GM18861 (cell line): Measurements from ENCODE around the gene ERICH6.

Source experiments
- ATAC-seq: cut with Tn5 transposase; IDR thresholded peaks from one replicate; pipeline ENCODE4 v1.9.1; 2021; ENCODE audit not compliant: unreplicated experiment

ERICH6 gene

DNA sequence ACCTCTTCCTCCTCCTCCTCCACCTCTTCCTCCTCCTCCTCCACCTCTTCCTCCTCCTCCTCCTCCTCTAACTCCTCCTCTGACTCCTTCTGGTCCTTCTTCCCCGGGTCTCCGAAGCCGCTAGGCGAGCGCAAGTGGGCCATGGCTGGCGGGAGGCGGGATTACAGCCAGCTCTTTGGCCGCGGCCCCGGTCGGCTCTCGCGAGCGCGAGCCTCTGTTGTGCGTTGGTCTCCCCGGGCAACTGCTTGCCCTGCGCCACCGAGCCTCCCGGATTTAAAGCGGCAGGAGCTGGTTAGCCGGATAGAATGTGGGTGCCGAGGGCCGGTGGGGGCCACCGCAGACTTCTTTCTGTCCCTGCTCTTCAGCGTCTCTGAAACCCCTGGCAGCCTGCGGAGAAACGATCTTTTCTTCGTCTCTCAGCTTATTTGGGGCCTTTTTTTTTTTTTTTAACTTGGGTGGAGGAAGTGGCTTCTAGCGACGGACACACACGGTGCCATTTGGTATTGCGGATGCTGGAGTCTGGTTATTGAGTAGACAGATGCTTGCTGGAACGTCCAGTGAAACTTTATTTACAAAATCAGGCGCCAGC is at the start of gene ERICH6:
Gene ERICH6, minus strand, starts transcription at position 165 of the 589 bp plus-strand sequence. Its CDS starts 22 bp downstream, at position 143.
- ATAC-seq, result peak; percentile 98

DNA sequence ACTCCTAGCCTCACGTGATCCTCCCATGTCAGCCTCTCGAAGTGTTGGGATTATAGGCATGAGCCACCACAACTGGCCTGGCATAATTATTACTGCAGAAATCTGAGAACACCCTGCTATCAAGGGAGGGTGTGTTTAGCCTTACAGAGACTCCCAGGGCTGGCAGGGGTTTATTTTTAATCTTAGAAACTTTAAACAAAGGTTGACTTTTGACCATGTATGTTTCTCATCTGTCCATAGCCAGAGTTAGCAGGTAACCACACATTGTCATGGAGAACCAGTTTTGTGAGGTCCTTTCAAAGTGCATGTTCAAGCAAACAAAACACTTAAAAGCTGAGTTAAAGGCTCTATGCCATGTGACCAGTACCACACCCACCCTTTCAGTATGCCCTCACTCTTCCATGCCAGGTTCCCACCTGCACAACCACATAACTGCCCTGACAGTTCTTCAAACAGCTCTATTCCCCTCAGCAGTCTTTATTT is 48.1 kb upstream of the ERICH6 start:
- ATAC-seq, result no peak

DNA sequence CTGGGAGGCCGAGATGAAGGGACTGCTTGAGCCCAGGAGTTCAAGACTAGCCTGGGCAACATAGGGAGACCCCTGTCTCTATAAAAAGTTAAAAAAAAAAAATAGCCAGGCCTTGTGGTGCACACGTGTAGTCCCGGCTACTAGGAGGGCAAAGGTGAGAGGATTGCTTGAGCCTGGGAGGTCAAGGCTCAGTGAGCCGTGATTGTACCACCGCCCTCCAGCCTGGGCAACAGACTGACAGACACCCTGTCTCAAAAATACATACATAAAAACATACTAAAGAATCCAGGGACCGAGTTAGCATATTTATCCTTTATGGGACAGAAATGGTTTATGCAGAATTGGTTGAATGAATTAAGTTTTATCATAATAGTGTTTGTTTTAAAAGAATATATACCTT is 45.5 kb upstream of the ERICH6 start:
- no peak for ATAC-seq

DNA sequence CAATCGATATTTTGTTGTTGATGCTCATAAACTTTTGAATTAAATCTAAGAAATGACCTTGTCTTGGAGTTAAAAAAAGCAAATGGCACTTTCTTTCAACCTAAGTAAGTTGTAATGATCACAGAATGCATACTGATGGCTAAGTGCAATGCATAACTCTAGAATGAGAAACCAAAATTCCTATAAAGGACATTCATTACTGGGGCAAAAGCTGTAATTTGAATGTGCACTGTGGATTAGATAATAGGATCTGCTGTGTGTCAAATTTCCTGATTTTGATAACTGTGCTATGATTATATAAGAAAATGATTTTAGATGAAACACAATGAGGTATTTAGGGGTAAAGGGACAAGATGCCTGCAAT is 44.9 kb upstream of the ERICH6 start:
- ATAC-seq, result no peak

DNA sequence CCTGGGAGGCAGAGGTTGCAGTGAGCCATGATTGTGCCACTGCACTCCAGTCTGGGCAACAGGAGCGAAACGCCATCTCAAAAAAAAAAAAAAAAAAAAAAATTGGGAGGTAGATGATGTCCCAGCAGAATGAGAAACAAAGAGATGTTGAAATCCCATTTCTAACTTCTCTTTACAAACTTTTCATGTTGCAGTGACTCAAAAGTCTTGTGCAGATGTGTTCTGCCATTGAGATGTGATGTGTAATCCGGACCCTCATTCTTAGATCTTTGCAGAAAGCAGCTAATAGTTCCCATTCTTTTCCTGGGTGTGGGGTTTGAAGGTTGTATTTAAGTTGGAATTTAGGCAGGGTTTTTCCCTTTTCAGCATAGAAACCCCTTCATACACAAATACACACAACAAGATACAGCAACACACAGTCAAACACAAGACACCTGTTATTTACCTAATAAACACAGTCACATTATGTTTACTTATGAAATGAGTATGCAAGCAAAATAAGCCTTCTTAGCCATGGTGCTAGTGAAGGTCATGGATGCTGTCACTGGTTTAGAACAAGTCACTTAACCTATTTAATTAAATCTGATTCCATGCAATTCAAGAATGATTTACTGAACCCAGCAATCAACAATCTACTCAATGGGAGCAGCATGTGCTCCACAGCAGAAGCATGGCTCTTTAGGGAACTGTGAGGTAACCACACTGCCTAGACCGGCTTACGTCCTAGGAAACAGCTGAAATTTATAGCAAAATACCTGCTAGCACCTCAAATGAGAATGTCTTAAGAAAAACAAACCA is 44.4 kb upstream of the ERICH6 start:
- ATAC-seq, result no peak

DNA sequence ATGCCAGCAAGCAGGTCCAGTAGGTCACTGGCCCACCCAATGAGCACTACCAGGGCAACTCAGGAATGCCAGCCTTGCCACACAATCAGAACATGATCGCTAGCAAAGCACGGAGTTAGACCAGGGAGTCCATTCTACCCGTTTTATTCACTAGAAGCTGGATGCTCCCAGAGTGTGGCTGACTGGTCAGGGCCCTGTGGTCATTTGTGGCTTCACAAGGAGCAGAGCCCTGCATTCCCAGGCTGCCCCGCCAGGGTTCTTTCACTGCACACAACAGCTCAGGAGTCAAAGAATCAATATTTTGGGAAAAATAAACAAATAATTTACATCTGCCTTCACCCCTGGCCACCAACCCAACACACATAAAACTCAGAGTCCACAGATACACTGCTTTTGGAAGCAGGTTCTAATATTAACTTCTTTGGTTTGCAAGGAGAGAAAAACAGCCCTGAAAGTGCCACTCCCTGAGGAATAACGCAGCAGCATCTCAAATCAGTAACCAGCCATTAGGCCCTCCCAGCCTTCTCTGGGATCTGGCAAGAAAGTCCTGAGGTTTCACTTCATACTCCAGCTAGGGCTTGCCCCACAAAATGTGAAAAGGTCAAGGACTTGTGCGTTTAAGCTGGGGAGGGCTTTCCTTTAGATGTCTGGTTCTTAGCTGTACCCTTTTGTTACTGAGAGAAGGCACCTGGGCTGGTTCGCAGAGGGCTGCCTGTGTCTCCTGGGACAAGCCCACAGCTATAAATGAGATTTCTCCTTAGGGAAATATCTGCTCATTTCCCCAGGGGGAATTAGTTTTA is 43.3 kb upstream of the ERICH6 start:
- no peak for ATAC-seq

DNA sequence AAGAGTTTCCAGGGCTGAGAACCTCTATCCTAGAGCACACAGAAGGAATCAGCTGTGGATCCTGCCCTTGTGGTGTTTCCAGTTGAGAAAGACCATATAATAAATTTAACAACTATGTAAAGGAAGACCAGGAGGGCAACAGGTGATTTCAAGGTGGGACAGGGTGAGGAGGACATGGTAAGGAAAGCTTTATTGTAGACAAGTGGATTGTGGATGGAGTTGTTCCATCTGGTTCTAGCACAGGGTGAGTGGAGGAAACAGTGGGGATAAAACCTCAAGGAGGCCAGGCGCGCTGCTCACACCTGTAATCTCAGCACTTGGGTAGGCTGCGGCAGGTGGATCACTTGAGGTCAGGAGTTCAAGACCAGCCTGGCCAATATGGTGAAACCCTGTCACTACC is 42.1 kb upstream of the ERICH6 start:
- no peak for ATAC-seq

DNA sequence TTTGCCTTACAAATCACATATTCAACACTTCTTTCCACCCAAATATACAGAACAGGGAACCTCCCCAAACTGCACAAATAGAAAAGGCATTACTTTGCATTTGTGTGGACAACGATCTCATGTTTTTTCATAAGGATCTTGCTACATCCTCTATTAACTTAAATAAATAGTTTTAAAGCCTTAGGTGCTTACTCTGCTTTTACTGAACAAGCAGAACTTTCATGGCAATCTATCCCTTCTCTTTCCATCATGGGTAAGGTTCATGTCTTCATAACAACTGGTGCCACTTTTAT is 41.1 kb upstream of the ERICH6 start:
- ATAC-seq, result no peak

DNA sequence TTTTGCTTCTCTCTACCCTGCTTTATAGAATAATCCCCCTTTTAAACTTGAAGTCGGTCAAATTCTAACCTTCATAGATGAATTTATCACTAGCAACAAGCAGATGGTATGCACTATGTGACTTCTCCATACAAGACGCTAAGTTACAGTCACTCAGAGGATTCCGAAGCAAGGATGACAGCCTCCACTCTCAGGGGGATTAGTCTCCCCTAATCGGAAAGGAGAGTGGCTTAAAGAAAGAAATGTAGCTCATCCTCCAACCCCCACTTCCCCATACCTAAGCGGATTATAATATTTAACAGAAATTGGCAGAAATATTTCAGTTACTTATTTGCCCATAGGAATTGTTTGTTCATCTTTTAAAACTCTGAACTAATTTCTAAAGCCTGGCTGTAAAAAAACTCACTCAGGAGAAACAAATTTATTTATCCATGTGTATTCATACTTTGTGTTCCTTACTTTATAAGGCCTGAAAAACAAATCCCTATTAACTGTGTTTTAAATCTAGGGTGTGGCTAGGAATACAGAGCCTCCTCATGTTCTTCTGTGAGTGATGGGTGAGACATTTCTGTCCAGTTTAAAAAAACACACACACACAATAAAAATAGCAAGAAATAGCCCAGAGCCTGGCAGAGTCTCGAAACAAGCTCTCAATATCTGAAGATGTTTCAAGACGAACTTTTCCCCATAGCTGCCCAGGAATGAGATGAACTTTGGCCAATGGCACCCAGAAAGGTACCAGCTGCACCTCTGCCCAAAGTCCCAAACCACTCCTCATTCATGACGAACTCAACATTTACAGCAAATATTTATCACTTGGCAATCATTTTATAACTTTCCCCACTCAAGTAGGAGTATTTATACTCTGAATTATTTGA is 40.6 kb upstream of the ERICH6 start:
- no peak for ATAC-seq

DNA sequence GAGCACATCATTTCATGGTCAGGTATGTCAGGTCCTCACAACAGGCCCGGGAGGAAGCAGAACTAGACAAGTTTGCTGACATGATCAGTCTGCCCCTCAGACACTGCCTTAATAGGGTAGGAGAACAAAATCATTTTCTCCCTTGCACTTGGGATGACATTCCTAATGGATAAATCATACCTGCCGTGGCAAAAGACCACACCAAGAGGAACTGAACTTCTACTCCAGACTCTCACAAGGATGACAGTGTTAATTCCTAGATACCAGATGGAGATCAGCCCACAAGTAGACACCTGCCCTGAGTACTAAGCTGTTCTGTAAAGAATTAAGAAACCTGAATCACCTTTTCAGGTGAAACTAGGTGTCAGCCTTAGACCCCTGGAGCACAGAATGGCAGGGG is 39.8 kb upstream of the ERICH6 start:
- ATAC-seq, result no peak

DNA sequence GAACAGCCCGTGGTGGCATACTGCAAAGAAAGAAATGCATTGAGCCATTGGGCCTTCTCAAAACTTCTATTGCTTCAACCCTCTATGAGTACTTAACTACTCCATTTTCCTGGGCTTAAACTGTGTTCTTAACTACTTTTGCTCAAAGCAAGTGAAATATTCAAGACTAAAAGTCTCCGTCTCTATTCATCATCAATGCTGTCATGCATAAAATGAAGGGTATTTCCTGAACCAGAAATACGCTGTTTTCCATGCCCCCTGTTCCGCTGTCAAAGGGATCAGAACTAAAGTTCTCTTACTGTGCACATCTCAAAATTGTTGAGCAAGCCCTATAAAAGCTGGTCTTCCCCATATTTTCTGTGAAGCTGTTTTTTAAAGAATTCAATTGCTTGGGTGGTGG is 39.0 kb upstream of the ERICH6 start:
- ATAC-seq, result no peak

DNA sequence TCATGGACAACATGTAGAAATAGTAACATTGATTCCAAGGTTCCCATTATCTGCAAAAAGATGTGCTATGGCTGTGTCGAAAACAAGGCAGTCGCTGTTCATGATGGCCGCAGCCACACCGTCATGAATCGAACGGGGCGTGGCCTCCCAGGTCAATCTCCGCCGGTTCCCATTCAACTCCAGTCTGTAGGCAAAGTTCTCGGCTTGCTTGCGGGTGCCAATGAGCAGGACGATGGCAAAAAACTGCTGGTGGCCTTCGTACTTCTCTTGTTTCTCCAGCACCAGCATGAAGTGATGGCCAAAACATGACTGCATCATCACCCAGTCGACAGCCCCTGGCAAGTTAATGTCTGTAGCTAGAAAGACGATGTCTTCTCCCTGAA is 38.4 kb upstream of the ERICH6 start:
- no peak for ATAC-seq

DNA sequence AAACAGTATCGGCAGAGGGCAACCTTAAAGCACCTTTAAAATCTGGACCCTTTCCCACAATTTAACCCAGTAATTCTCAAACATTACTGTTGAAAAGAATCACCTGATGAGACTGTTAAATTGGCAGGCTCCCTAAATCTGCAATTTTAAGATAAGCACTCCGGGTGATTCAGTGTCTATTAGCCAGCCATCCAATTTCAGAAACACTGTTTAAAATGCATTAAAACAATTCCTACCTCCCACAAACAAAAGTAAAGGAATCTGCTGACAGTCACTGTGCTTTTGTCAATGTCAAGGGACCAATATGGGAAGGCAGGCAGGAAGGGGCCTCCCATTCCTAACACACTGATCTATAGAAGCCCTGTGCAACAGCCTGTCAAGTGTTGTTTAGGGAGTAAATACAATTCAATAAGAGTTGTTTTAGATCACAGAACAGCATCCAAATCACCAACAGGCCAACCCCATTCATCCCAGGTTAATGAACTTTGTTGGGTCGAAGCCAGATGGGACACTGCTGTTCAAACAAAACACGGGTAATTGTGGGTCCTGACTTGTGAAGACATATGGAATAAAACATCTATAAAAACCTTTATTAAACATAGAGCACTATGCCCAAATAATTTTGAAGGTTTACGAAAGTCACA is 37.9 kb upstream of the ERICH6 start:
- ATAC-seq, result no peak

DNA sequence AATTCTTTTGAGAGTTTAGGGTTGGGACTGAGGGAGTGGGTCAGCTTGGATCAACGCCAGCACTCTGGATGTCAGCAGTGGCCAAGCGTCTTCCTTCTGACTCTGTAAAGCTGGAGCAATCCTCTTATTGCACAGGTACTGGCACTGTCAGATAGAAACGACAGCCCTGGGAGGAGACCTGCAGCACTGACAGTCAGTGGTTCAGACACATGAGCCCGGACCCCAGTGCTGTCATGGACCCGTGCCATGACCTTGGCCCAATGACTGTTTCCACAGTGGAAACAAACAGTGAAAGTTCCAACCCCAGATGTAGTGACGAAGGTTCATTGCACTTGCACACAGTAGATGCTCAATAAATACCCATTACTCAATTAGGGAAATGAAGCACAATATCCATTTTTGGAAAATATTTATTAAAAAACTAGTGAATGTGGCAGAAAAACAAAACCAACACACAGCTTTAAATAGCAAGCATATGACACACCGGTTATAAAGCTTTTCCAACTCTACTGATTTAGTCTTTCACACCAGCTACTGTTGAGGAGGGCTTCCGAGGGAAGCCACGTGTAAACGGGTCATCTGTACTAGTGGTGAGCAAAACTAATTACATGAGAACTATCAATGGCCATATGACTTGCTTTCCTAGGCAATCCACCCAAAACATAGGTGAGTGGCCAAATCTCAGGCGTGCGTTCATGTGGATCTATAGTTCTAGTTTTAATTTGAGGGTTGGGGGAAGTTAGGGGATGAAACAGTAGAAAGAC is 37.2 kb upstream of the ERICH6 start:
- ATAC-seq, result no peak

DNA sequence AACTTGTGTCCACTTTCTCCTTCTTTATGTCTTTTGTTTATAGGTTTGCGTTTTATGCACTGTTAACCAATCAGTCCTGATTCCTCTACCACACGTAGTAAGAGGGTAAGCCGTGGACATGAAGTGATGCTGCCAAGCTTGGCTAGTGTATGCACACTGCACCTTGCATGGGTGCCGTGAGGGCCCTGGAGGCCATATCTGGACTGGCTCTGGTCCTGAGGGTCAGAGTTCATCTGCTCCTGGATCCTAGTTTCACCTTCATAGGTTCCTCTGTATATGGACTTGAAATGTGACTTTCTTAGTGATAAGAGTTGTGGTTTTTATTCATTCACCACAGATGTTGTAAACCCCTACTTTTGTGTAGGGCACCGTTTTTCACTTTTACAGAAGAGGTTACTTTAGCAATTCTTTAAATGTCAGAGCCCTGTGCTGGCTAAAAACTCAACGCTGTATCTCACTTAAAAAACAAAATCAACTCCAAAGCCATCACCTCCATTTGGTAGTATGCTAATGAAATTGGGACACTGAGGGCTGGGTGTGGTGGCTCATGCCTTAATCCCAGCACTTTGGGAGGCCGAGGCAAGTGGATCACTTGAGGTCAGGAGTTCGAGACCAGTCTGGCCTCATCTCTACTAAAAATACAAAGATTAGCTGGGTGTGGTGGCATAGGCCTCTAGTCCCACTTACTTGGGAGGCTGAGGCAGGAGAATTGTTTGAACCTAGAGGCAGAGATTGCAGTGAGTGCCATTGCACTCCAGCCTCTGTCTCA is 36.3 kb upstream of the ERICH6 start:
- peak; percentile 13 for ATAC-seq

DNA sequence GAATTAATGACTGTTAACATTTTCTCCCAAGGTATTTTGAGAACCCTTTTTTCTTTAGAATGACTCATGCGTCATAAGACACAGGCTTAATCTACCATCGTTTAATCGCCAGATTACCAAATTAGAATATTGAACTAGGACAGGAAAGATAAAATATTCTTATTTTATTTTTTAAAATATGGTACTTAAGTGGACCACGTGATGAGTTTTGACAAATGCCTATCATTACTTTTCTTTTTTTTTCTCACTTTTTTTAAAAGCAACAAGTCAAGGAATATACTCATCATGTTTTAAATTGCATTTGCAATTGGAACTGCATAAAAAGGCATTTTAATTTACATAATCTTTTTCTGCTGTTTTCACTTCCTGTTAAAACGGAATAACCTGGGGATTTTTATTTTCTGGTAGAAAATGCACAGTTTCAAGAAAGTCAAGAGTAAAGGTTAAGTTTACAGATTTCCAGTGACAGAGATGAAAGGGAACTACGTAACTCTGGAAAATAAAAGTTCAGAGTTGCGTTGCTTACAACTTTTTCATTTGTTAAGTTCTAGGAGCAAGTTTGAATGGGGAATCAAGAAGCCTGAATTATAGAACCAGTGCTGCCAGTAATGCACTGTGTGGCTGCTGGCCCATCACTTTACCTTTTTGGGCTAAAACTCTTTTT is 35.6 kb upstream of the ERICH6 start:
- ATAC-seq, result peak; percentile 37

DNA sequence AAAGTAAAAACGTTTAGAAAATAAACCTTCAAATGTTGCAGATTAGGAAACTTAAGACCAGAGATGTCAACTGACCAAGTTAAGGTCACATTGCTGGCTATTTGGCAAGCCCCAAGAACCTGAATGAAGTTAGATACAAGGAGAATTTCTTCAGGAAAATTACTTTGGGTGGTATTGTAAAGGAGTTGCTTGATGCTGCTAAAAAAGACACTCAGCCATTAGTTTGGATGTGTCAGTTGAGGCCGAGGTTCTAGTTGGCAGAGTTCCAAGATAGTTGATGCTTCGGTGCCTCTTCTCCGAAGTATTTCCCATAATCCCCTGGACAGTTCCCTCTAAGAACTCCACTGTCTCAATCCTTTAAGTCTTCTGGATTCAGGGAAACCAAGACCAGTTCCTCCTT is 35.0 kb upstream of the ERICH6 start:
- ATAC-seq, result no peak

DNA sequence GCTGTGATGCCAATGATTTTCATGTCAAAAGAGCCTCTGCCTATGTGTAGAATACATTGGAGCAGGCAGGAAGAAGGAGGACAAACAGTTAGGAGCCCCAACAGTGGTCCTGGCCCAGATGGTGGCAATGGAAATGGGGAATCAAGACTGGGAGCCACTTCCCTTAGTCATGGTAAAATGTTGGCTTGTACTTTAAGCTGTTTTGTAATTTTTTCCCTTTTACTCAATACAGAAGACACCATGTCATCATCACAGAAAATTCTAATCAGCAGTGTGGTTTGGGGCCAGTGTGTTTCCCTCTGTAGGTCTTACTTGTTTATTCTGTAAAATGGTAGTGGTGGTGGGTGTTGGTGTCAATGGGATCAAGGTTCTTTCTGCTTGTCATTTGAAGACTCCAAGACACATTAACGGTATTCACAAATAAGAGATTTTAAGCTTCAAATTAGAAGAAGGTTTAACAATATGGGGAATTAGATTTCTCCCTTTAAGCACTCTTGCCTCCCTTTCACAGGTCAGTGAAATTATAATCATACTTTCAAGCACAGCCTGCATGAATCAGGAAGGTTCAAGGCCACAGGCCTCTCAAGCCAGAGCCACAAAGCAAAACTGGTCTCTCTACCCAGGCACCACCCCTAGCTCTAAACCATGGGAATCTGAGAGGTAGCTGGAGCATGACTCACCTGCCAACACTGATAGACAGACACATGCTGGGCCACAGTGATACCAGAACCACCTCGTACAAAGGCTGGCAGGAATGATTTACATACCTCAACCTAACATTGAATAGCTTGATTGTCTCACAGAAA is 34.4 kb upstream of the ERICH6 start:
- ATAC-seq, result peak; percentile 35
